ENCODE measurements around the gene SLAMF1.
A peak's percentile ranks its signal among the peaks of the same experiment; 100 is the strongest.

The SLAMF1 gene

DNA sequence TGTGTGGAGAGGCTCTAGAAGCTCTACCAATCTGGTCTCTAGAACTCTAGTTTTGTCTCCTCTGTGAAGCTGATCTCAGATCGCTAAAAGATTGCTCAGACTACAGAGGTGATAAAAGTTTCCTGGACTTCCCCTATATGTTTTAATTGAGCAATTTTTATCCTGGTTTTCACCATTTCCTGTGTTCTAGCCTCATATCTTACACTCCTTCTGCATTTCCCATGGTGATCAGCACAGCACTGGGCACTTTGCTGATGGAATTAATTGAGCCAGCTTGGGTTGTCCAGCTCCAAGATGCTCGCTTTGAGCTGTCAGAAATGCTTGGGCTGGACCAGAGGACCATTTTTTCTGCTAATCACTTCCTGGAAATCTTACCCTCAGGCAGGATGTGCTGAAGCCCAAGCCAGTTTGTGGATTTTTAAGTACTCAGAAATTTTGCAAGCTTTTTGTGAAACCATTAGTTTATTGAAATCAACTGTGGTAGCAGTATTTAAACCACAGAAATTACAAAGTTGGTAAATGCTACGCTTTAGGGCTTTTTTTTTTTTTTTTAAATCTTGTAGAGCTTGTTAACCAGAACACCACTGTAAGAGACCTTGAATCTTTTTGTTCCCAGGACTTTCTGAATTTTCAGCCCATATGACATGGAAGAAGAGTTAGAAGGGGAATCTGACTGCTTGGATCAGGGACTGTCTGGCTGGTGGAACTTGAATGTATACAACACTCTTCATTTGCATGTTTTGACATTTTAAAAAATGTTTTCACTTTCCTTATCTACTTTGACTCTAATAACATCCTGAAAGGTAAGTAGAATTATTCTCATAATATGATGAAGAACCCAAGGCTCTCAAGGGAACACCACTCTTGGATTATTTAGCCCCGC lies 36.4 kb upstream of the SLAMF1 start:
- Histone ChIP-seq H3K27ac (ENCODE audit: low read length) (peak overlapping the region; percentile 35; the same call in 1 of the 2 replicates), H3K4me2 (ENCODE audit: low read depth, low read length) (peak overlapping the region; percentile 31), H2AFZ (ENCODE audit: low read length) (no peak overlapping the region), H3K9me3 (replicated peaks; ENCODE audit: insufficient read depth, low read length) (no peaks in the 10 kb centered on the region), H3K79me2 (ENCODE audit: low read length) (peaks cover 97% of the 10 kb centered on the region), H3K27me3 (replicated peaks; ENCODE audit: insufficient read depth, low read length) (no peaks in the 10 kb centered on the region), H3K36me3 (replicated peaks; ENCODE audit: insufficient read depth, low read length) (peaks cover 33% of the 10 kb centered on the region), H3K9me2 (replicated peaks; ENCODE audit: insufficient read depth, low read length) (no peaks in the 10 kb centered on the region), H3F3A (ENCODE audit: insufficient read depth, low read length) (peaks cover 78% of the 10 kb centered on the region), H3K4me3 (ENCODE audit: low read length) (no peak overlapping the region), H3K9ac (ENCODE audit: low read length) (no peak overlapping the region), H4K20me1 (ENCODE audit: insufficient read depth, low read length) (peaks cover 44% of the 10 kb centered on the region), H3K4me1 (ENCODE audit: low read length) (peaks cover 62% of the 10 kb centered on the region)
- no peak for TF ChIP-seq EZH2 (optimal IDR thresholded peaks at IDR 0.05; ENCODE audit: low read depth, low read length)
- no peak for TF ChIP-seq EZH2phosphoT487 (IDR thresholded peaks at IDR 0.05; ENCODE audit: low read length)
- no peak for TF ChIP-seq CTCF (IDR thresholded peaks at IDR 0.05; ENCODE audit: low read length)
- DNase-seq, result peak; percentile 53

DNA sequence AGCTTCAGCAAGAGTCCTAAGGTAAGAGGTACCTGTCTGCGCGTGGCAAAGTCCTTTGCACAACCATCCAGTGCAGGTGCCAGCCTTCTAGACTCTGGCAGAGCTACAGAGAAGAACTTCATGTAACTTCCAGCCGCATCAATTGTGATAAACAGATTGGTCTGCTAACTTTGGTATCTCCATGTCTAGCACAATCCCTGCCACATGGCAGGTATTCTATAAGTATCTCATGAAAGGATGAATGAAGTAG lies 35.0 kb upstream of the SLAMF1 start:
- no peak for DNase-seq
- peaks cover 30% of the 10 kb centered on the region for H3K36me3 ChIP-seq (replicated peaks; ENCODE audit: insufficient read depth, low read length)

DNA sequence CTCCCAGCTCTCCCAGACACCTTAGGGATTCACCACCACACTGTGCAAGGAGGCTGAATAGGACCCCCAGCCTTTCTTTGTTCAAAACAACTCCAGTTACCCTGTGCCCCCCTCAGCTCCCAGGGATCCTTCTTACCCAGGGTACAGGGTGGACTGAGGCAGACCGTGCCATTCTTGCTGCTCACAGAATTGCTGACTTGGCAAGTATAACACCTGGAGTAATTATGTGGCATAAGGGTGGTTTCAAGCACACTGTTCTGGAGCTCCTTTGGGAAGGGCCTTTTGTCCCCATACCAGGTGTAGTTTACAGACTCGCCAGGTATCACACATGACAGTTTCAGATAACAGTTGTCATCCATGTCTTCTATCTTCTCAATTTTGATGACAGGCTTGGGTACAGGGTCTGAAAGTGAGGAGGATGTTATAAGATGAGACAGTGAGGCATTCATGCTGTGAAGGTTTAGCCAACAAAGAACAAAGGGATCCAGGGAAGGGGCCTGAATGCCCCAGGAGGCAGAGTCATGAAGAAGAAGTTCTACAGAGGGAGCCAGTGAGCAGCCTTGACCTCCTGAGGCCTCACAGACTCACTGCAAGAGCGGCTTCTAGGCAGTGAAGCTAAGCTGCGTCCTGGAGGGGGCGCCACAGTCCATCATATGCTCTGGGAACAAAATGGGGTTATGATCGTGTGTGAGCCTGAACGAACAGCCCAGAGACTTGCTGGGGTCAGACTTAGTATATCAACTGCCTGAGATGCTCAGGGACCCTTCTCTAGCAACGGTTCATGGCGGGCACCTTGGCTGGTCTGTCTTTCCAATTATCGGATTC lies 34.4 kb upstream of the SLAMF1 start:
- Histone ChIP-seq H3K36me3 (replicated peaks; ENCODE audit: insufficient read depth, low read length) (peaks cover 30% of the 10 kb centered on the region), H3K79me2 (ENCODE audit: low read length) (peaks cover 96% of the 10 kb centered on the region), H3K27me3 (replicated peaks; ENCODE audit: insufficient read depth, low read length) (no peaks in the 10 kb centered on the region), H3K4me1 (ENCODE audit: low read length) (peaks cover 75% of the 10 kb centered on the region), H3K4me3 (ENCODE audit: low read length) (no peak overlapping the region), H3K9ac (ENCODE audit: low read length) (no peak overlapping the region), H3K9me3 (replicated peaks; ENCODE audit: insufficient read depth, low read length) (no peaks in the 10 kb centered on the region), H3K4me2 (ENCODE audit: low read depth, low read length) (peak overlapping the region; percentile 12; the same call in 1 of the 2 replicates), H3K9me2 (replicated peaks; ENCODE audit: insufficient read depth, low read length) (no peaks in the 10 kb centered on the region), H3K27ac (ENCODE audit: low read length) (peak overlapping the region; percentile 31; the same call in 1 of the 2 replicates), H3F3A (ENCODE audit: insufficient read depth, low read length) (peaks cover 92% of the 10 kb centered on the region), H4K20me1 (ENCODE audit: insufficient read depth, low read length) (peaks cover 44% of the 10 kb centered on the region), H2AFZ (ENCODE audit: low read length) (no peak overlapping the region)
- peak; percentile 96 for DNase-seq
- TF ChIP-seq CTCF (IDR thresholded peaks at IDR 0.05; ENCODE audit: low read length), result peak; percentile 100
- no peak for TF ChIP-seq EZH2 (optimal IDR thresholded peaks at IDR 0.05; ENCODE audit: low read depth, low read length)

More for the DNA sequence above, 35.0 kb upstream of the SLAMF1 start:
- no peaks in the 10 kb centered on the region for H3K9me3 ChIP-seq (replicated peaks; ENCODE audit: insufficient read depth, low read length)
- H3K9me2 ChIP-seq (replicated peaks; ENCODE audit: insufficient read depth, low read length), result no peaks in the 10 kb centered on the region
- peaks cover 44% of the 10 kb centered on the region for H4K20me1 ChIP-seq (ENCODE audit: insufficient read depth, low read length)
- no peak overlapping the region for H3K9ac ChIP-seq (ENCODE audit: low read length)
- no peak overlapping the region for H2AFZ ChIP-seq (ENCODE audit: low read length)
- no peak overlapping the region for H3K4me3 ChIP-seq (ENCODE audit: low read length)
- peaks cover 89% of the 10 kb centered on the region for H3F3A ChIP-seq (ENCODE audit: insufficient read depth, low read length)
- H3K79me2 ChIP-seq (ENCODE audit: low read length), result peaks cover 98% of the 10 kb centered on the region
- peak overlapping the region; percentile 12; the same call in 1 of the 2 replicates for H3K4me2 ChIP-seq (ENCODE audit: low read depth, low read length)
- H3K4me1 ChIP-seq (ENCODE audit: low read length), result peaks cover 74% of the 10 kb centered on the region
- H3K27me3 ChIP-seq (replicated peaks; ENCODE audit: insufficient read depth, low read length), result no peaks in the 10 kb centered on the region
- H3K27ac ChIP-seq (ENCODE audit: low read length), result peak overlapping the region; percentile 8; the same call in 1 of the 2 replicates
- TF ChIP-seq EZH2 (optimal IDR thresholded peaks at IDR 0.05; ENCODE audit: low read depth, low read length) (no peak), CTCF (IDR thresholded peaks at IDR 0.05; ENCODE audit: low read length) (no peak), EZH2phosphoT487 (IDR thresholded peaks at IDR 0.05; ENCODE audit: low read length) (no peak)

All from MM.1S (cell line).